ENCODE results near the gene RUFY3. TPM values are rescaled to one million over a fixed set of nuclear protein-coding genes. Genes with fewer than 3 reads are reported as not detected.
A peak's percentile ranks its signal among the peaks of the same experiment; 100 is the strongest.
"Not testable (repeated sequence)": the region's sequence is repeated elsewhere in the genome, so short reads cannot be mapped to it uniquely, and the experiment has no call there.

RUFY3 gene
- total RNA-seq, 1 donor: 60.5 TPM

DNA sequence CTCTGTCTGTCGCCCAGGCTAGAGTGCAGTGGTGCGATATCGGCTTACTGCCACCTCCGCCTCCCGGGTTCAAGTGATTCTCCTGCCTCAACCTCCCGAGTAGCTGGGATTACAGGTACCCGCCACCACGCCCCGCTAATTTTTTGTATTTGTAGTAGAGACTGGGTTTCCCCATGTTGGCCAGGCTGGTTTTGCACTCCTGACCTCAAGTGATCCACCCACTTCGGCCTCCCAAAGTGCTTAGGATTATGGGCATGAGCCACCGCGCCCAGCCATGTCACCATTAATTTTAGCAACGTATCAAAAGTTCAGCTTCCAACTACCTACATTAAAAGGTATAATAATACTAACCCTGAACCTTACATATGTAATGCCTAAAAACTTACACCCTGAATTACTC, 34.4 kb upstream of the RUFY3 start:
- peak overlapping the region; percentile 99 for H3K4me3 ChIP-seq (ENCODE audit: low read depth, low read length)
- TF ChIP-seq CTCF (IDR thresholded peaks at IDR 0.05; ENCODE audit: insufficient read depth, low read depth, low read length): no peak
- DNase-seq (ENCODE audit: low read depth): no peak

GRCh38 chr4:70687821-70688794, 33.7 kb upstream of the RUFY3 start, which contains the start of gene UTP3:
Gene UTP3, plus strand, starts transcription at chr4:70688532. Its CDS starts 146 bp downstream, at chr4:70688678.
- peak; percentile 99 for DNase-seq (ENCODE audit: low read depth)
- H3K4me3 ChIP-seq (ENCODE audit: low read depth, low read length): peak within 1 kb of the TSS; percentile 99
- peak; percentile 92 for TF ChIP-seq CTCF (IDR thresholded peaks at IDR 0.05; ENCODE audit: insufficient read depth, low read depth, low read length)

DNA sequence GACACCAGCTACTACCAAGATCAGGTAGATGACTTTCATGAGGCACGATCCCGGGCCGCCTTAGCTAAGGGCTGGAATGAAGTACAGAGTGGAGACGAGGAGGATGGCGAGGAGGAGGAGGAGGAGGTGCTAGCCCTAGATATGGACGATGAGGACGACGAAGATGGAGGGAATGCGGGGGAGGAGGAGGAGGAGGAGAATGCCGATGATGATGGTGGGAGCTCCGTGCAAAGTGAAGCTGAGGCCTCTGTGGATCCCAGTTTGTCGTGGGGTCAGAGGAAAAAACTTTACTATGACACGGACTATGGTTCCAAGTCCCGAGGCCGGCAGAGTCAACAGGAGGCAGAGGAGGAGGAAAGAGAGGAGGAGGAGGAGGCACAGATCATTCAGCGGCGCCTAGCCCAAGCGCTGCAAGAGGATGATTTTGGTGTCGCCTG, 33.0 kb upstream of the RUFY3 start:
- TF ChIP-seq CTCF (IDR thresholded peaks at IDR 0.05; ENCODE audit: insufficient read depth, low read depth, low read length): no peak
- DNase-seq (ENCODE audit: low read depth): peak; percentile 30
- peak overlapping the region; percentile 99 for H3K4me3 ChIP-seq (ENCODE audit: low read depth, low read length)

- TF ChIP-seq CTCF (IDR thresholded peaks at IDR 0.05; ENCODE audit: insufficient read depth, low read depth, low read length): no peak
- H3K4me3 ChIP-seq (ENCODE audit: low read depth, low read length): no peak overlapping the region
- DNase-seq (ENCODE audit: low read depth): no peak
Observed at GRCh38 chr4:70691661-70692060, 30.1 kb upstream of the RUFY3 start.

DNA sequence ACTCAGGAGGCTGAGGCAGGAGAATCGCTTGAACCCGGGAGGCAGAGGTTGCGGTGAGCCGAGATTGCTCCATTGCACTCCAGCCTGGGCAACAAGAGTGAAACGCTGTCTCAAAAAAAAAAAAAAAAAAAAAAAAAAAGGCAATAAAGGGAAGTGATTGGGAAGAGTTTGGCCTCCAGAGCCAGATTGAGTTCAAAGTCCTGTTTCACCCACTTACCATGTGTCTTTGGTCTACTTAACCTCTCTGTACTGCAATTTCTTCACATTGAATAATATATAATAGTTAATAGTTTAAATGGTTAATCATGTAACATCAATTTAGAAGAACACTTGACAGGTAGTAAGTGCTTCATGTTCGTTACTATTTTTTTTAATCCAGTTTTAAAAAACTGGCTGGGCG, 27.1 kb upstream of the RUFY3 start:
- not testable (repeated sequence) for DNase-seq (ENCODE audit: low read depth); H3K4me3 ChIP-seq (ENCODE audit: low read depth, low read length)

- H3K4me3 ChIP-seq (ENCODE audit: low read depth, low read length): not testable (repeated sequence)
- DNase-seq (ENCODE audit: low read depth): peak; percentile 18
Observed at GRCh38 chr4:70698435-70698834, 23.3 kb upstream of the RUFY3 start.

DNA sequence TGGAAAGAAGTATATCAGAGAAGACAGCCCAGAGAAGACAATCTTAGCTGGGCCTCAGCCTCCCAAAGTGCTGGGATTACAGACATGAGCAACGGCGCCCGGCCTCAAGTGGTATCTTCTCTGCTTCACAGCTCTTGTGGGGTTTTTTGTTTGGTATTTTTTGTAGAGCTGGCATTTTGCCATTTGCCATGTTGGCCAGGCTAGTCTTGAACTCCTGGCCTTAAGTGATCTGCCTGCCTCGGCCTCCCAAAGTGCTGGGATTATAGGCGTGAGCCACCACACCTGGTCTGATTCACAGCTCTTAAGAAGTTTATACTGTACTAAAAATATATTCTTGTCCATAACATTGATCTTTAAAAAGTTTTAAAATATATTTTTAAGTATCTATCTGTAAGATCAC, 21.1 kb upstream of the RUFY3 start:
- no peak overlapping the region for H3K4me3 ChIP-seq (ENCODE audit: low read depth, low read length)
- DNase-seq (ENCODE audit: low read depth): no peak
- no peak for TF ChIP-seq CTCF (IDR thresholded peaks at IDR 0.05; ENCODE audit: insufficient read depth, low read depth, low read length)

- H3K4me3 ChIP-seq (ENCODE audit: low read depth, low read length): no peak overlapping the region
- no peak for TF ChIP-seq CTCF (IDR thresholded peaks at IDR 0.05; ENCODE audit: insufficient read depth, low read depth, low read length)
- no peak for DNase-seq (ENCODE audit: low read depth)
Observed at GRCh38 chr4:70701271-70701670, 20.5 kb upstream of the RUFY3 start.

GRCh38 chr4:70702592-70702991, 19.2 kb upstream of the RUFY3 start:
- DNase-seq (ENCODE audit: low read depth); H3K4me3 ChIP-seq (ENCODE audit: low read depth, low read length): not testable (repeated sequence)
